ENCODE data around the gene CDH22.

The CDH22 gene

DNA sequence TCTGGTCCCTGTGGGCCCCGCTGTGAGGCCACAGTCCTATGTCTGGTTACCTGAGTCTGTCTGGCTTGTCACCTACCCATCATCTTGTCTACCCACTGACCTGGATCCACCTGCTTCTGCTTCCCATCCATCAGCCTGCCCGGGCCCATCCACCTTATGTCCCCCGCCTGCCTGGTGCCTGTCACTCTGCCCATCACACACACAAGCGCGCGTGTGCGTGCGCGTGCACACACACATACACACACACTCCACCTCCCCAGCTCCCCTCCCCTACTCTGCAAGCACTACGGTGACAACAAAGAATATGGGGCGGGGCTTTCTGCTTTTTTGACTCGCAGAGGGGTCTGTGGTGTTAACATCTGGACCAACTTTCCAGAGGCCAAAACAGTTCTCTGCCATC lies 8.0 kb downstream of the CDH22 start:
- DNase-seq (ENCODE audit: low read depth): no peak

DNA sequence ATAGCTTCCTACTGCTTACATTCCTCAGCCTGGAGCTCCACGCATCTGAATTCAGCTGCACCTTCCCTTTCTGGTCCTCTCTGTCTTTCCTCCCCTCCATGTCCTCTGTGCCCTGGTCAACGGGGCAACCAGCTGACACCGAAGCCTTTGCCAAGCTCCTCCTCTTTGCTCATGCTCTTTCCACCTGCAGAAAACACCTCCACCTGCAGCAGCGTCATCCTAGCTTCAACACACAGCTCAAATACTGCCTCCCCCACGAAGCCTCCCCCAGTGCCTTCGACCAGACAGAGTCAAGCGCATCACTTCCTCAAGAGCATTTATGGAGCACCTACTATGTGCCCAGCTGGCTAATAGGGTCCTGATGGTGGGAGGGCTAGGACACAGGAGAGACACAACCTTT lies 9.2 kb downstream of the CDH22 start:
- DNase-seq (ENCODE audit: low read depth): no peak

DNA sequence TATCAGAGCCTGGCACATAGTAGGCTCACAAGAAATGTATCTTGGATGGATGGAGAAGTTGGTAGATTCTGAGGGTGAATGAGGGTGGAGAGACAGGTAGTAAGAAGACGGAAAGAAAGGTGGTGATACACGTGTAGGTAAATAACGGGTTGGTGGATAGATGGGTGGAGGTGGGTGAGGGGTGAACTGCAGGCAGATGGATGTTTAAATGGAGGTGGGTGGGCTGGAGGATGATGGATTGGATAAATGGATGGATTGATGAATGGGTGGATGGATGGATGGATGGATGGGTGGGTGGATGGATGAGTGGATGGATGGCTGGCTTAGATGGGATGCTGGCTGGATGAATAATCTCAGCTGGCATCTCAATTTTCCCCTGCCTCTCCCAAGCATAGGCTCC lies 9.9 kb downstream of the CDH22 start:
- DNase-seq (ENCODE audit: low read depth): no peak

DNA sequence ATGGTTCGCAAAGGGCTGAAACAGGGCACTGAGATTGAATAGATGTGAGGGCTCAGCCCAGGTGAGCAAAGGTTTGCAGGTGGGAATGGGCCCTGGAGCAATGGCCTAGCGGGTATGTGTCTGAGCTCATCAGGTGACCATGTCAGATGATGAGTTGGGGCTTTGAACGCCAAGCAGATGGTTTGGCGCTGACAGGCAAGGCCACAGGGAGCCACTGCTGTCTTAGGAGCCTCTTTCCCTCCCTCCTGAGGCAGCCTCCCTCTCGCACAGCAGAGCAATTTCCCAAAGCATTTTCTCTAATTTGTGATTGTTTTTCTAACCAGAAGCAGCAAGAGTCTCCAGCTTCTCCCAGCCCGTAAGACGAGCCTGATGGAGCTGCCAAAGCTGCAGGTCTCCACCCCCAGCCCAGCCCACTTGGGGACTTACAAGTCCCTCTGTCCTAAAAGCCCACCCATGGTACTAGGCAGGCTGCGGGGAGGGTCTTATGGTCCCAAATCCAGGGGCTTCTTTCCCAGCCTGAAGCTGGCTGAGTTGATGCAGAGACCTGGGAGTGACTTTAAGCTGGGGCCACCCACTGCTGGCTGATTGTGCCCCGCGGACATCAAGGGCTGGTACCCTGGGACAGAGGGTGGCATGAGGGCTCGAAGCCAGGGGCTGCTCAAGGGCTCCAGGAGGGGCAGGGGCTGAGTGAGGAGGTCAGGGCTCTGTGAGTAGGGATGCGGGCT lies 11.6 kb downstream of the CDH22 start:
- no peak for DNase-seq (ENCODE audit: low read depth)

DNA sequence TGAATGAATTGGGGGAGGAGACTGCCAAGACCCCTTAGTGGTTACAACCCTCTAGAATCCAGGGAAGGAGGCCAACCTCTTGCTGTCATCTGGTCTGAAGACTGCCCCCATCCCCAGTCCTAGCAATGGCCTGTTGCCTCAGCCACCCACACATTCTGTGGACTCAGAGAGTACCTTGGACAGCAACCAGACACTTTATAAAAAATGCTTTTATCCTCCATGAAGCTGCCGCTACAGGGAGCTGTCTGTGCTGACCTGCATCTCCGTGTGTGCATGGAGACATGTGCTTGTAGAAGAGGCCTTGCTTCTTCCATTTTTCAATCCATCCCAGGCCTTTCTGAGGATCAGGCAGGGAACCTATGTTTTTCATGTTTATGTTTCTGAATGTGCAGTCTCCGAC lies 15.2 kb downstream of the CDH22 start:
- DNase-seq (ENCODE audit: low read depth): no peak

DNA sequence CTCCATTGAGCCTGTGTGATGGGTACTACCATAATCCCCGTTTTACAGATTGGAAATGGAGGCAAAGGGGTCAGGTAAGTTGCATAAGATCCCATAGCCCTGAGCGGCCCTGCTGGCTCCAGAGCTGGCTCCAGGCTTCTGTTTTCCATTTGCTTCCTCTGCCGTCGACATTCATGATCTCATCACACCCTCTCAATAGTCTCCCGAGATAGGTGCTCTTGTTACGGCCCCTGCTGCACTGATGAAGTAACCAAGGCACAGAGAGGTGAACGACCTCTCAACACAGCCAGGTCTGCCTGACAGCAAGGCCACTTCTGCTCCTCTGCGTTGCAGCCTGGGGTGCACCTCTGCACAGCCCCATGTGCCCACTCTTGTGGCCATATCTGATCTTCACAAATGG lies 16.9 kb downstream of the CDH22 start:
- DNase-seq (ENCODE audit: low read depth): no peak

DNA sequence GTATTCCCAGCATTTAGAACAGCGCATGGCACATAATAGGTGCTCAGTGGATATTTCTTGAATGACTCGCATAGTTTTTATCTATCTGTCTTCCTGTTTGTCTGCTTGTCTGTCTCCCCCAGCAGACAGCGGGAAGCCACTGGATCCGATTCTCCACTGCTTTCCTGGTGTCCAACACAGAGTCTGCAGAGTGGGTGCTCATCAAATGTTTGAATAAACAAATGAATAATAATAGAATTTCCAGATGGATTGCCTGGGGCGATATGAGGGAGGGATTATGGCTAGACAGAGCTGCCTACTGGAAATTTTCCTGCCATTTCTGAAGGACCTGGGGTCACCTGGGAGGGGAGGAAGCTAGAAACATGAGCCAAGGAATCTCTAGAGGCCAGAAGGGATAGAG lies 18.9 kb downstream of the CDH22 start:
- DNase-seq (ENCODE audit: low read depth): no peak

DNA sequence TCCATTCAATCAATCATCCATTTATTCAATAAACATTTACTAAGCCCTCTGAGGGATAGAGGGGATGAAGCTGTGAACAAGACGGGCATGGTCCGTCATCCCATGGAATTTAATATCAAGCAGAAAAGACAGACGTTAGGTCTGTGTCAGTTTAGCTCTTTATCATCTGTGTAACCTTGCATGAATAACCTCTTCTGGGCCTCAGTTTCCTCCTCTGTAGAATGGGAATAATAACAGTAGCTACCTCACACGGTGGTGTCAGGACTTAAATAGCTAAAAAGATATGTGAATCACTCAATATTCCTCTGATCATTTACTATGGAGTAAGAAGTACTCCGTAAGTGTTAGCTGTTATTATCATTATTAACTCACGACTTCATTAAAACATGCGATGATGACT lies 21.3 kb downstream of the CDH22 start:
- no peak for DNase-seq (ENCODE audit: low read depth)

DNA sequence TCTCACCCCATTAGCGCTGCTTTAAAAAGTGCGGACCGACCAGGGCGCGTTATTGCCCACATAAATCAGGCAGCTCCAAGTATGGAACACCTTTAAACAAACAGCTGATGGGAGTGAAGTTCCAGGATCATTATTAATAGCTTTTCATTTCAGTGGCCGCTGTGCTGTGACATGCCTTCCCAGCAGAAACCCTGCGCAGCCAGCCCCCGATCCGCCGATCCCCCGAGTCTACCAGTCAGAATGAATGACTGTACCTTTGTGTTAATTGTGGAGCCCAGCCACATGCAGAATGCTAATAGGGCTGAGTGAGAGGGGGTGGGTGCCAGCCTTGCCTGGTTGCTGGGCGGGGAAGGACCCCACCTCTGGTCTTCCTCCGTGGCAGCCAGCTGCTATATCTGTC lies 21.9 kb downstream of the CDH22 start:
- DNase-seq (ENCODE audit: low read depth): no peak

DNA sequence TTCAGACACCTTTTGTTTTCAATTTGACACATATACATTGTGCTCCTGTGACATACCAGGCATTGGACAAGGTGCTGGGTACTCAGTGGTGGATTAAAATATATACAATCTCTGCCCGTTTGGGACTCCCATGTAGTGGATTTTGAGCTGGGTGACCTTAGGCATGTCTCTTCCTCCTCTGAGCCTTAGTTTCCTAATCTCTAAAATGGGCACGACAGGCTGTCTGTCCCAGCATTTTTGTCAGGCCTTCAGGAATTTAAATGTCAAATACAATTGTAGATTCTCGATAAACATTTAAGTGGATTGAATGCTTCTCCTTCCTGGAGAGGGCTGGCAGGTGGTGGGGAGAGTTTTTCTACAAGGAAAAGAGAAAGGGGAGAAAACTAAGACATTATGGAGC lies 22.6 kb downstream of the CDH22 start:
- no peak for DNase-seq (ENCODE audit: low read depth)

DNA sequence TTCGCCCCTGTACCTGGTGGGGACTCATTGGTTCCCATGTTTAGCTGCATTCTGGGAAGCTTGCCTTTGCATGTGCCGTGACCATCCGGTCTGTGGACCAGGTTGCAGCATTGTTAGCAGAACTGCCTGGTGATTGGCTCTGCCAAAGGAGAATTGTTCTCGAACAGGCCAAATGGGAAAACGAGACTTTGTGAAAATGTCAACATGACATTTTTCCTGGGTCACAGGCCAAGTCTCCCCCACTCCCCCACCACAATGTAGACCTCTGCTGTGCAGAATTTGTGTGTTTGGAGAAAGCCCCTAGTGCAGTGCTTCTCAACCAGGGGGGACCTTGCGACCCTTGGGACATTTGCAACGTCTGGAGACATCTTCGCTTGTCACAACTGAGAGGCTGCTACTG lies 23.2 kb downstream of the CDH22 start:
- no peak for DNase-seq (ENCODE audit: low read depth)

DNA sequence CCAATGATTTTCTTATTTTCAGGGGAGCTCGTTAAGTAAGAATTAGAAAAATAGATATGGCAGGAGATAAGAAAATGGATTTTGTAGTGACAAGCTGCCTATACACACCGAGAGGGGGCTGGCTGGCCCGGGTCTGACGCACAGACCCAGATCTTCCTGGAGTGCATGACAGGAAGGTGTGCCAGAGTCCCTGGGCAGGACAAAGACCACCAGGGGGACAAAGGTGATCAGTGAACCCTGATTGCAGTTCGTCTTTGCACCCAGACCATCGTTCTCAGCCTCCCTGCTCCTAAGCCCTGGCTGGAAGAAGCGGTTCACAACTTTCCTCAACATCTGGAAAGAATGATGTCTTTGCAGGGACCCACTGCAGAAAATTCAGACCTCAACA lies 24.3 kb downstream of the CDH22 start:
- DNase-seq (ENCODE audit: low read depth): no peak

DNA sequence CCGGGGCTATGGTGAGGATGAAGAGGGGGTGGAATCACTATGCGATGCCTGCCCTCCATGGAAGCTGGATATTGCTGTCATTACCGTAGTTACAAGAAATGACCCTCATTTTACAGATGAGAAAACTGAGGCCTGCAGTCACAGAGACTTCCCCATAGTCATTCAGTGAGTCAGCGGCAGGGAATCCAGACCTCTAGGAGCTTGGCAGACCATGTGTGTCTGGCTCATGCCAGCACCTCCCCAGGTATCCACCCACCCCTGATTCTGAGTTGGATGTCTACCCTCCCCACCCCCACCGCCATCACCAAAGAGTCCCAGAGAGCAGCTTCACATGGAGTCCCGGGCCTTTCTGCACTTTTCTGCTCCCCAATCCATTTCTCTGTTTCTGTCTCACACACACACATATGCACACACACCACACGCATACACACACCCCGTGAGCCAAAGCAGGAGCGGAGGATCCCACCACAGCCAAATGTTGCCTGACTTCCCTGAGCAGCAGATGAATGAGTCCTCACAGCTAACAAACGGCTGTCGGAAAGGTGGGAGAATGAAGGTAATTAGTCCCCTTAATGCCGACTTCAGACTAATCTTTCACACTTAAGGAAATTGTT lies 24.8 kb downstream of the CDH22 start:
- DNase-seq (ENCODE audit: low read depth): no peak

DNA sequence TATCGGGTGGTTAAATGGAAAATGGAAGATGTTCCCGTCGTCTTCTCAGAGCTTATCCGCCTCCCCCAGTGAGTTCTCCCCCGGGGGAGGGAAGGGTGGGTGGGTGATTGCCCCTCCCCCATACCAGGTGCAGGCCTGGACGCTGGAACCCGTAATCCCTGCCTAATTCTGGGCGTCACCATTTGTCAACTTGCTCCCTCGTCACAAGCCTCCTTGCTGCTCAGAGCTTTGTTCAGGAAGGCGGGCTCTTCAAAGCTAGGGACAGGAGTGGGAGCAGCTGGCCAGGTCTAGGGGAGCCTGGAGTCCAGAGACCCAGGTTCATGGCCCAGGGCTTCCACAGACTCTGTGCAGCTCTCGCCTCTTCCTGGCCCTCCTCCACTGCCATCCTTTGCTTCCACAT lies 25.6 kb downstream of the CDH22 start:
- DNase-seq (ENCODE audit: low read depth): no peak

DNA sequence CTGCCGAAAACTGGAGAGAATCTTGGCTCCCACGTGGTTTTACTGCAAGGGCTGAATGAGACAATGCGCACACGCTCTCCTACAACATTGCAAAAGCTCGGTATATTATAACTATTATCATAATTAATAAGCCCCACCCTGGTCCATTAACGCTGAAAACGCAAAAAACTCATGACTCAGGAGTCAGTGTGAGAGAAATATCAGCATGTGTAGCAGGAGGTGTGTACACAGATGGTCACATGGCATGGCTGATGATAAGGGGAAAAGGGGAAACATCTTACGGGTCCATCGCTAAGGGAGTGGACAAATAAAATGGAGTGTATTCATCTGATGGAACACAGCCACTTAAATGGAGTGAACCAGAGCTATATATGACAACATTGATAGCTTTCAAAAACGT lies 29.2 kb downstream of the CDH22 start:
- no peak for DNase-seq (ENCODE audit: low read depth)

DNA sequence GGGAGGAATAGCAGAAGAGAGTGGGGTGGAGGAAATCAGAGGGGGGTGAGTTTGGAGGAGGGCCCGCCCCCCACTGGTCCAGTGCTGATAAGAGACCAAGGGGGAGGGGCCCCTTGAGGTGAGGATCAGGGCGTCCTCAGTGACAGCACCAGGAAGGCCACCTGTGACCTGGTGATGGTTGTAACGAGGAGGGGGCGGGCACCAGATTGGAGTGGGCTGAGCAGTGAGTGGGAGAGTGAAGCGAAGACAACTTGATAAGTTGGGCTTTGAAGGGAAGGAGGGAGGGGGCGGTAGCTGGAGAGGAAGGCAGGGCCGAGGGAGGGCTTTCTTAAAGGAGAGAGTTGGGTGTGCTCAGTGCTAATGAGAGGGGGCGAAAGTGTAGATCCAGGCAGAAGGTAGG lies 30.7 kb downstream of the CDH22 start:
- no peak for DNase-seq (ENCODE audit: low read depth)

DNA sequence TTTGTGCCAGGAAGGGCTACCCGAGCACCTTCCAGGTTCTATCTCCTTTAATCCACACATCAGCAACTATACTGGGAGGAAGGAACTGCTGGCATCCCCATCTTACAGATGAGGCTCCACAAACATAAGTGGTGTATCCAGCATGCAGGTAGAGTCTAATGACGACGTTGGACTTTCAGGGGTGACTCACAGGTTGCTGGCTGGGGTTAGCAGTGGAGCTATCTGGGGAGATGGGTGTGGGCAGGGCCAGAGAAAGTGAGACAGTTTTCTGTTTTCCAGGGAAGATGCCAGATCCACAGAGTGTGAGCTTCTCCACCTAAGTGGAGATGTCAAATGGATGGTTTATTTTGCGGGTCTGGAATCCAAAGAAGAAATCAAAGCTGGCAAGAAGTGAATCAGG lies 31.8 kb downstream of the CDH22 start:
- DNase-seq (ENCODE audit: low read depth): no peak

DNA sequence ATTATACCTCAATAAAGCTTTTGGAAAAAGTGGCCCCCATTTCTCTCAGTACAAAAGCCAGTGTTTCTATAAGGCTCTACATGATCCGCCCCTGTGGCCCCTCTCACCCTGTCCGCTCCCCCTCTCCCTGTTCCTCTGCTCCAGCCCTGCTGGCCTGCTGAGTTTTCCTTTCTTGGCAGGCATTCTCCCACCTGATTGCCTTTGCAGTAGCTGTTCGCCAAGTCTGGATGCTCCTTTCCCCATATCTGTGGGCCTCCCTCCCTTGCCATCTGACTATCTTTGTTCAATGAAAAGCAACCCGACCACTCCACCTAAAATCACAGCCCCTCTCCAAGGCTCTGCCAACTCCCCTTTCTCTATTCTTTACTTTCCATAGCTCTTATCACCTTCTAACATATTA lies 33.2 kb downstream of the CDH22 start:
- DNase-seq (ENCODE audit: low read depth): no peak

DNA sequence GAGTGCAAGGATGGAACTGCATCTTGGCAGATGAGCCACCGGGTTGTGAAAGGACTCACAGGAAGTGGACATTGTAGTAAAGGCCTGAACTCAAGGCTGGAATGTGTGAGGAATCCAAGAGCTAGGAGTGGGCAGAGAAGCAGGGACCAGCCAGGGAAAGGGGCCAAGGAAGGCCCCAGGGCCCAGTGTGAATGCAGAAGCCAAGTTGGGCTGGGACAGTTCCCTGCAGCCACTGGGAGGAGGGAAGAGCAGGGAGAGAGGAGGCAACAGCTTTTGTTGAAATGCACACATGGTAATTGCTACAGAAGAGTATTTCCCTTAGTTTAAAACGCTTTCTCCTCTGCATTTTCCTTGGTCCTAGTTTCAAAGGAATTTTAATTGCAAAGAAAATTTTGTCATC lies 34.6 kb downstream of the CDH22 start:
- no peak for DNase-seq (ENCODE audit: low read depth)

DNA sequence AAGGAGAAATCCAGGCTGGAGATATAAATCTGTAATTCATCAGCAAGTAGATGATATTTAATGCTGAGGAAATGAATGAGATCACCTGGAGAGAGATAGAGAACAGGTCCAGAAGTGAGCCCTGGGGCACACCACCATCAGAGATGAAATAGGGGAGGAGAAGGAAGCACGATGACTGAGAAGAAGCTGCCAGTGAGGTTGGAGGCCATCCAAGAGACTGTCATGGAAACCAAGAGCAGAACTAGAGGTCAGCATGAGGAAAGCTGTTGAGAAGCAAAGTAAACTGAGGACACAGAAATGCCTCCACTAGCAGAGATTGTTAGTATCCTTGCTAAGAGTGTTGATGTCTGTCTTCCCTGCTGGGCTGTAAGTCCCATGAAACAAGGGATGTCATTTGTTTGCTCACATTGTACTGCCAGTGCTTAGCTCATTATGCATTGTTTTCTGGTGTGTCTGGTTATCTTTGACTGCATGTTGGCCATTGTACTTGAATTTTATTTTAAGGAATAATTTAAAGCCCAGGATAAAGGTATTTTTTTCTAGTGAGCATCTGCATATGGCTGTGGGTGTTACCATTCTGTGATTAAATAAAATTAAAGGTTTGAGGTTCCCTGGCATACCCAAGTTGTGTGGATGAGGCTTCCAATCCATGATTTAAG lies 35.8 kb downstream of the CDH22 start:
- DNase-seq (ENCODE audit: low read depth): no peak

DNA sequence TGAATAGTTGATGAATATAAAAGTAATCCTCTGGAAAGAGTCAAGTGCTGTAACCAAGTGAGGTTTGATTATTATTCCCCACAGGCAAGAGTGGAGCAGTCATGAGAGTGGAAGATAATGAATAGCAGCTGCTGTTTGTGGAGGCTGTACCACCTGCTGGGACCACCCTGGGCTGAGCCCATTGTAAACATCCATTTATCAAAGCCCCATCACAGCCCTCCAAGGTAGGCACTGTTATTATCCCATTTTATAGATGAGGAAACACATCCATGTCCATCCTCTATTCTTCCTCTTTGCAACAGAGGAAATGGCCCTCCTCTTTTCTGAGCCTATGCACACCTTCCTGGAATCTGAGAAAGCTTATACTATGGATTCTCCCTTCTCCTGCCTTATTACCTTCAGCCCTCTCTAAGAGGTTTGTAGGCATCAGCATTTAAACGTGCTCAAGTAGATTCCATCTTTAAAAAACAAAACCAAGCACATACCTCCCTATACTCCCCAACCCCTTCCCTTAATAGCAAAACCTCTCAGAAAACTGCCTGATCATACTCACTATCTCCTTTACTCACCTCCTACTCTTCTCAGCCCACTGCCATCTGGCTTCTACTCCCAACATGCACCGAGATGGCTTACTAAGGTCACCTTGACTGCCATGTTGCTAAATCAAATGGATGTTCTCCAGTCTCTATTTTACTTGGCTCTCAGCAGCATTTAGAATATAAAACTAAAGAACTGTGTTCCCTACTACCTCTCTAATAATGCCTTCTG lies 37.1 kb downstream of the CDH22 start:
- DNase-seq (ENCODE audit: low read depth): no peak

DNA sequence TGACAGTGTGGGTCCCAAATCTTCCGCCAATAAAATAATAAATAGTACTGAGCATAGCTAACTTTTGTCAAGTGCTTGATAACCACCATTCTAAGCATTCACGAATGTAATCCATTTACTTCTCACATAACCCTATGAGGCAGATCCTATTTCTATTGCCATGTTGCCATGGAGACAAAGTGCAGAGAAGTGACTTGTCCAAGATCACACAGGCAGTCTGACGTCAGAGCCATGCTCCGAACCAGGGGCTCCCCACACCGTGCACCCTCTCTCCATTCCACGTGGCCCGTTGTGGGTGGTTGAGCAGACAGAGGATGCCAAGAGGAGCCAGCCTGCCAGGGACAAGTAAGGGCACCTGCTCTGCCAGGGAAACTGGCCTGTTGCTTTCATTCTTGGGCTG lies 38.9 kb downstream of the CDH22 start:
- DNase-seq (ENCODE audit: low read depth): no peak

DNA sequence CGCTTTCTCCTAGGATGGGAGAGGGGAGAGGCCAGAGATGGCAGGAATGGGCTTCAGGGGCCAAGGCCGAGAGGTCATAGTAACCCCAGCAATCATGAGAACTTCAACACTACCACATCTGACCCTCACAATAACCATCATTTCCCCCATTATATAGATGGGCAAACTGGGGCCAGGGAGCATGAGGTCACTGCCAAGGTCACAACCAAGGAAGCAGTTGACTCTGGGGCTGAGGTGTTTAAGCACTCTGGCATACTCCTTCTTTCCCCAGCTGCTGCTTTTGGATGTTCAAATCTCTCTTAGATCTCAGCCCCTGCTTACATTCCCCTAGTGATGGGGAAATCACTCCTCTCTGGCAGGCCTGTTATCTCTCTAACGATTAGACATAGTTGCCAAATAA lies 39.6 kb downstream of the CDH22 start:
- no peak for DNase-seq (ENCODE audit: low read depth)

Measured in stimulated activated CD8-positive, alpha-beta memory T cell treated with anti-CD3 and anti-CD28 coated beads, Interleukin-12 subunit alpha, Interleukin-12 subunit beta, amount 100 ng/mL, for 1 hour (primary cell).